K562 (cell line): ENCODE results near the gene CLCC1. TPM values are rescaled to one million over a fixed set of nuclear protein-coding genes. Genes with fewer than 3 reads are reported as not detected.
A peak's percentile ranks its signal among the peaks of the same experiment; 100 is the strongest.
"Not testable (repeated sequence)": the region's sequence is repeated elsewhere in the genome, so short reads cannot be mapped to it uniquely, and the experiment has no call there.

Experiments used
- ATAC-seq: fragments of 200-7000 bp; cut with Tn5 transposase; 3 replicates; pipeline ENCODE4 v1.9.1; 2020; ENCODE audit warnings: moderate library complexity
- BruUV-seq: library from RNA; stranded (reverse); fragments of 400-500 nt; replicated peaks from 2 replicates; lab custom pipeline; 2021; lab: Mats Ljungman, UMichigan
- CTCF ChIA-PET: fragments of 300-600 bp; formaldehyde crosslinking; extraction: SDS; loops from one replicate; lab custom pipeline; 2021; ENCODE audit warnings: low intra/inter-chr PET ratio; lab: Yijun Ruan, JAX
- POLR2A ChIA-PET: fragments of 300-600, 350-650 bp; sonication (Branson Sonifier 250); formaldehyde crosslinking; extraction: SDS; loops from one replicate; lab custom pipeline; 2021; ENCODE audit warnings: antibody characterized with exemption, inconsistent platforms; lab: Yijun Ruan, JAX
- DNase-seq, 4 experiments: peaks; one replicate each; pipeline versions ENCODE4 v3.0.0 to v3.0.0-alpha.2; 2011 to 2018; ENCODE audit warnings: low spot score in 3 of 4, mixed read lengths in 3 of 4; ENCODE audit errors: extremely low read depth in 1 of 4
- FAIRE-seq: peaks from 2 replicates; lab custom pipeline; 2011; peaks lifted over from hg19 to GRCh38; lab: Jason Lieb, UNC
- H2AFZ ChIP-seq: 2 replicates; pipeline ENCODE4 v1.6.0; 2011; ENCODE audit warnings: low read depth, low read length, control low read depth, inconsistent platforms
- H3K27ac ChIP-seq: fragments of 200-600 bp; 3 replicates; pipeline ENCODE4 v1.8.0; 2011; ENCODE audit warnings: low read depth, mild to moderate bottlenecking, control low read depth, inconsistent platforms, low read length, moderate library complexity, mixed read lengths; ENCODE audit errors: extremely low read depth
- H3K27me3 ChIP-seq, 2 experiments: fragments of 300-600 bp in 1 of 2; 2 replicates in 1 of 2; 3 replicates in 1 of 2; pipeline versions ENCODE4 v1.6.0 to v1.8.0; 2011; ENCODE audit warnings: inconsistent platforms in 2 of 2, low read length in 2 of 2, mild to moderate bottlenecking in 1 of 2, mixed read lengths in 1 of 2, moderate library complexity in 1 of 2; ENCODE audit not compliant: control insufficient read depth in 2 of 2, insufficient read depth in 2 of 2
- H3K36me3 ChIP-seq: fragments of 300-600 bp; 3 replicates; pipeline ENCODE4 v1.8.0; 2011; ENCODE audit warnings: mild to moderate bottlenecking, low read length, inconsistent platforms; ENCODE audit not compliant: control insufficient read depth, insufficient read depth
- H3K4me1 ChIP-seq, 2 experiments: fragments of 200-600 bp in 1 of 2; replicated peaks in 1 of 2; 2 replicates in 1 of 2; 3 replicates in 1 of 2; pipeline versions ENCODE4 v1.5.1 to v1.8.0; 2011; ENCODE audit warnings: inconsistent platforms in 2 of 2, low read length in 2 of 2, mild to moderate bottlenecking in 1 of 2, mixed read lengths in 1 of 2, moderate library complexity in 1 of 2; ENCODE audit not compliant: control insufficient read depth in 2 of 2, insufficient read depth in 2 of 2
- H3K4me2 ChIP-seq: 2 replicates; pipeline ENCODE4 v1.6.1; 2011; ENCODE audit warnings: low read length, control low read depth, inconsistent platforms, mixed read lengths; ENCODE audit not compliant: insufficient read depth
- H3K4me3 ChIP-seq: fragments of 200-600 bp; sonication (generic), shearing (Covaris generic); 2 replicates; pipeline ENCODE4 v1.5.1; 2016; ENCODE audit warnings: control low read depth, inconsistent platforms
- H3K79me2 ChIP-seq: fragments of 200-600 bp; 3 replicates; pipeline ENCODE4 v1.8.0; 2011; ENCODE audit warnings: low read length, inconsistent platforms; ENCODE audit not compliant: control insufficient read depth, insufficient read depth
- H3K9ac ChIP-seq, 2 experiments: 2 replicates each; pipeline versions ENCODE4 v1.6.0 to v1.6.1; 2011; ENCODE audit warnings: low read depth in 2 of 2, low read length in 2 of 2, control low read depth in 1 of 2, inconsistent platforms in 1 of 2, mild to moderate bottlenecking in 1 of 2, mixed read lengths in 1 of 2; ENCODE audit not compliant: insufficient read depth in 1 of 2
- H3K9me1 ChIP-seq: one replicate; pipeline ENCODE4 v1.6.0; 2011; ENCODE audit warnings: inconsistent platforms, mild to moderate bottlenecking, low read length, moderate library complexity; ENCODE audit not compliant: control insufficient read depth, insufficient read depth
- H3K9me3 ChIP-seq: replicated peaks from 2 replicates; pipeline ENCODE4 v1.5.1; 2011; ENCODE audit warnings: low read depth, low read length, inconsistent platforms; ENCODE audit not compliant: control insufficient read depth, insufficient read depth
- H4K20me1 ChIP-seq: replicated peaks from 2 replicates; pipeline ENCODE4 v1.6.1; 2011; ENCODE audit warnings: low read length, inconsistent platforms, mixed read lengths; ENCODE audit not compliant: control insufficient read depth, insufficient read depth
- HSF4 ChIP-seq: fragments of 250-450 bp; sonication (Bioruptor Pico); IDR thresholded peaks from 2 replicates; pipeline ENCODE4 v2.1.2; 2022; ENCODE audit warnings: mild to moderate bottlenecking, moderate library complexity, borderline replicate concordance
- RBM25 ChIP-seq: fragments of 200-400 bp; formaldehyde crosslinking; IDR thresholded peaks from 2 replicates; pipeline ENCODE4 v1.6.1; 2018; ENCODE audit warnings: low read length, low read depth, moderate library complexity; ENCODE audit not compliant: severe bottlenecking
- TCF3 ChIP-seq: sonication (generic); formaldehyde crosslinking; IDR thresholded peaks from 2 replicates; pipeline ENCODE4 v1.4.0; 2020; ENCODE audit warnings: mild to moderate bottlenecking, missing genetic modification reagents
- ZBTB34 ChIP-seq: fragments of 250-450 bp; sonication (Bioruptor Pico); IDR thresholded peaks from 2 replicates; pipeline ENCODE4 v1.8.0; 2021; ENCODE audit warnings: mild to moderate bottlenecking, moderate library complexity
- ZNF121 ChIP-seq: sonication (generic); formaldehyde crosslinking; conservative IDR thresholded peaks from 2 replicates; pipeline ENCODE4 v1.8.0; 2022; ENCODE audit warnings: missing genetic modification reagents
- ZNF133 ChIP-seq: fragments of 250-450 bp; sonication (Bioruptor Pico); IDR thresholded peaks from 2 replicates; pipeline ENCODE4 v1.4.0; 2020; ENCODE audit warnings: mild to moderate bottlenecking
- ZNF232 ChIP-seq: sonication (generic); formaldehyde crosslinking; IDR thresholded peaks from 2 replicates; pipeline ENCODE4 v1.8.0; 2022; ENCODE audit warnings: mild to moderate bottlenecking, missing genetic modification reagents
- WGBS: fragments of 100-300 bp; shearing (Covaris generic); methylation state at CpG from one replicate; pipeline ENCODE4 v1.1.6; 2016; ENCODE audit warnings: low coverage, mixed read lengths; ENCODE audit not compliant: insufficient coverage; ENCODE audit errors: missing lambda C conversion rate; 5-methylcytosine and 5-hydroxymethylcytosine counted together
- in situ Hi-C: fragments of 300-500 bp; cut with MboI; formaldehyde crosslinking; loops from 4 replicates; pipeline ENCODE4 v1.15.0; 2018; ENCODE audit warnings: inconsistent platforms, mixed read lengths
- intact Hi-C: fragments of 100-400 bp; cut with micrococcal nuclease; formaldehyde crosslinking; loops from 2 replicates; pipeline ENCODE4 v1.14.2; 2022
- polyA plus RNA-seq, 8 experiments: library from polyadenylated mRNA; depleted of rRNA in 4 of 8; stranded (reverse) in 5 of 8; unstranded in 3 of 8; fragments of >200 nt; fragmentation: Nextera tagmentation in 2 of 8; fragmentation: Illumina TruSeq in 1 of 8; extraction: Ambion mirVana in 2 of 8; extraction: Trizol in 1 of 8; gene quantifications; 2 replicates each; pipeline versions ENCODE4 v1.2.1 to v1.2.3, GENCODE V29; 2011 to 2014; ENCODE audit warnings: inconsistent platforms in 1 of 8, missing spikeins in 1 of 8
- total RNA-seq, 7 experiments: library from RNA; depleted of rRNA in 6 of 7; stranded (reverse); fragments of >200 nt in 6 of 7; fragmentation: Illumina TruSeq in 2 of 7; extraction: Trizol in 2 of 7; gene quantifications; 2 replicates each; pipeline versions ENCODE4 v1.2.1 to v1.2.3, GENCODE V29; 2011 to 2021; ENCODE audit warnings: low replicate concordance in 1 of 7

Gene CLCC1
- total and polyA plus RNA-seq, 9 of the 15 experiments (the other 6 are each of a cell fraction or from before 2014, with no cell fraction given), result 28.8 to 63.4 (median 40.4) TPM

- H3K9ac ChIP-seq, DNase-seq, H3K4me1 ChIP-seq, ATAC-seq, H3K79me2 ChIP-seq, H3K4me3 ChIP-seq, H4K20me1 ChIP-seq, FAIRE-seq, BruUV-seq, H3K4me2 ChIP-seq, H3K27ac ChIP-seq, in situ Hi-C loops, CTCF ChIA-PET, H3K9me3 ChIP-seq, intact Hi-C loops, H3K27me3 ChIP-seq, POLR2A ChIA-PET, H2AFZ ChIP-seq, H3K9me1 ChIP-seq: not testable (repeated sequence)
- peaks cover 99% of the 10 kb centered on the region for H3K36me3 ChIP-seq
- WGBS, result 92% methylated on average over 1 of the region's 1 CpG
- TF ChIP-seq RBM25, result peak; percentile 20
- TF ChIP-seq ZNF121, result peak; percentile 74
Observed at GRCh38 chr1:108927565-108927964, 35.7 kb downstream of the CLCC1 start.

DNA sequence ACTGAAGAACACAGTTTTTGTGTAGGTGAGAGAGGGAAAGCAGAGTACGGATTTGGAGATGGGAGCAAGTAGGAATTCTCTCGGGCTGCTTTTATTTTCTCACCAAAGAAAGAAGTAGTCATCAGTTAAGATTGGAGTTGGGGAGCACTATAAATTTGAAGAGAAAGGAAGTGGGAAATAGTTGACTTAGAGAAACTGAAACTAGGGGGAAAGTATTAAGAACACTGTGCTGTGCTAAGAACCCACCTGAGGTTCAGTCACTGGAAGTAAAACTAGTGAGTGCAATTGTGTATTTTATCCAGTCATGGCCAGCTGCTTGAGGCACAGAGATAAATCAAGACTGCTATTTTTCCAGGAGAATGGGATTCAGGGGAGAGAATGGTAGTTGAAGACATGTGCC lies 37.4 kb downstream of the CLCC1 start:
- no TSS peak for BruUV-seq
- ATAC-seq (no peak), DNase-seq (no peak), FAIRE-seq (no peak)
- 95% methylated on average over 2 of the region's 2 CpGs for WGBS
- H3K27ac ChIP-seq, result no peak overlapping the region
- H3K79me2 ChIP-seq, result no peaks in the 10 kb centered on the region
- no peaks in the 10 kb centered on the region for H3K27me3 ChIP-seq
- H3K4me3 ChIP-seq, result no peak overlapping the region
- intact Hi-C loops, result no loop called here
- H3K4me1 ChIP-seq, result no peaks in the 10 kb centered on the region
- H3K9me3 ChIP-seq, result no peaks in the 10 kb centered on the region
- H3K9me1 ChIP-seq, result no peaks in the 10 kb centered on the region
- no peaks in the 10 kb centered on the region for H4K20me1 ChIP-seq
- no peak overlapping the region for H3K4me2 ChIP-seq
- H3K36me3 ChIP-seq, result peaks cover 94% of the 10 kb centered on the region
- H3K9ac ChIP-seq, result no peak overlapping the region
- CTCF ChIA-PET, result no interaction called here
- H2AFZ ChIP-seq, result no peak overlapping the region
- in situ Hi-C loops, result no loop called here
- TF ChIP-seq ZNF232 (CRISPR knock-in tag), result no peak
- no peak for TF ChIP-seq ZNF133 (CRISPR knock-in tag)
- TF ChIP-seq ZBTB34 (CRISPR knock-in tag), result no peak
- no peak for TF ChIP-seq TCF3 (CRISPR knock-in tag)
- TF ChIP-seq HSF4, result no peak
- POLR2A ChIA-PET, result no interaction called here
